ENCODE data around the gene UBE2D3.

GRCh38 chr4:102842367-102842766 lies 15.0 kb upstream of the UBE2D3 start:
- no peak for TF ChIP-seq EZH2 (IDR thresholded peaks at IDR 0.05)
- TF ChIP-seq POLR2AphosphoS5 (IDR thresholded peaks at IDR 0.05; ENCODE audit: borderline replicate concordance, low read depth, low read length): no peak
- no peak for TF ChIP-seq FOXP2 (optimal IDR thresholded peaks at IDR 0.05; ENCODE audit: control extremely low read depth, extremely low read length, insufficient read depth)
